H9 (cell line): ENCODE results near the gene CD207. TPM values are rescaled to one million over a fixed set of nuclear protein-coding genes. Genes with fewer than 3 reads are reported as not detected.

Source experiments
- DNase-seq: peaks from one replicate; pipeline ENCODE4 v3.0.0-alpha.2; 2017
- H2AFZ ChIP-seq: one replicate; pipeline ENCODE4 v1.6.1; 2013; ENCODE audit warnings: mild to moderate bottlenecking, low read length, control low read depth, moderate library complexity
- H2AK5ac ChIP-seq: 2 replicates; pipeline ENCODE4 v1.6.1; 2013; ENCODE audit warnings: low read length, control low read depth, mixed read lengths; ENCODE audit not compliant: insufficient read length
- H2BK120ac ChIP-seq: one replicate; pipeline ENCODE4 v1.6.1; 2013; ENCODE audit warnings: low read depth, mild to moderate bottlenecking, low read length, control low read depth, inconsistent platforms; ENCODE audit not compliant: poor library complexity, severe bottlenecking
- H2BK12ac ChIP-seq: 2 replicates; pipeline ENCODE4 v1.6.1; 2013; ENCODE audit warnings: low read length, control low read depth, mixed read lengths, low read depth; ENCODE audit not compliant: insufficient read length
- H2BK15ac ChIP-seq: 2 replicates; pipeline ENCODE4 v1.6.1; 2013; ENCODE audit warnings: low read depth, low read length, control low read depth
- H2BK20ac ChIP-seq: one replicate; pipeline ENCODE4 v1.6.1; 2013; ENCODE audit warnings: low read depth, mild to moderate bottlenecking, low read length, control low read depth, inconsistent platforms; ENCODE audit not compliant: poor library complexity, severe bottlenecking
- H2BK5ac ChIP-seq: 2 replicates; pipeline ENCODE4 v1.6.1; 2013; ENCODE audit warnings: low read length, control low read depth, mixed read lengths; ENCODE audit not compliant: insufficient read length
- H3K14ac ChIP-seq: 2 replicates; pipeline ENCODE4 v1.6.1; 2013; ENCODE audit warnings: low read length, control low read depth; ENCODE audit not compliant: insufficient read depth
- H3K18ac ChIP-seq: 2 replicates; pipeline ENCODE4 v1.6.1; 2013; ENCODE audit warnings: low read depth, mild to moderate bottlenecking, mixed read lengths, low read length, control low read depth; ENCODE audit not compliant: insufficient read length
- H3K23ac ChIP-seq: 2 replicates; pipeline ENCODE4 v1.6.1; 2013; ENCODE audit warnings: low read length, control low read depth, mixed read lengths, low read depth; ENCODE audit not compliant: insufficient read length
- H3K23me2 ChIP-seq: 2 replicates; pipeline ENCODE4 v1.6.1; 2013; ENCODE audit warnings: low read depth, mild to moderate bottlenecking, mixed read lengths, low read length, control low read depth; ENCODE audit not compliant: insufficient read length, poor library complexity, severe bottlenecking
- H3K27ac ChIP-seq: 2 replicates; pipeline ENCODE4 v1.5.1; 2013; ENCODE audit warnings: low read length, control low read depth, mixed read lengths, low read depth; ENCODE audit not compliant: insufficient read length
- H3K27me3 ChIP-seq: 2 replicates; pipeline ENCODE4 v1.6.1; 2013; ENCODE audit warnings: low read length, control low read depth, inconsistent platforms; ENCODE audit not compliant: insufficient read depth
- H3K4ac ChIP-seq: 2 replicates; pipeline ENCODE4 v1.6.1; 2013; ENCODE audit warnings: low read depth, mild to moderate bottlenecking, control low read depth, inconsistent platforms, low read length, moderate library complexity
- H3K4me1 ChIP-seq: 2 replicates; pipeline ENCODE4 v1.6.1; 2013; ENCODE audit warnings: low read length, control low read depth, inconsistent platforms; ENCODE audit not compliant: insufficient read depth
- H3K4me2 ChIP-seq: 2 replicates; pipeline ENCODE4 v1.6.1; 2013; ENCODE audit warnings: low read length, control low read depth, mixed read lengths; ENCODE audit not compliant: insufficient read length, insufficient read depth
- H3K56ac ChIP-seq: 2 replicates; pipeline ENCODE4 v1.6.1; 2013; ENCODE audit warnings: low read depth, mild to moderate bottlenecking, mixed read lengths, low read length, control low read depth; ENCODE audit not compliant: insufficient read length
- H3K79me1 ChIP-seq: 2 replicates; pipeline ENCODE4 v1.6.1; 2013; ENCODE audit warnings: low read depth, mild to moderate bottlenecking, moderate library complexity, low read length, control low read depth, inconsistent platforms; ENCODE audit not compliant: insufficient read depth, poor library complexity, severe bottlenecking
- H3K79me2 ChIP-seq: 2 replicates; pipeline ENCODE4 v1.6.1; 2013; ENCODE audit warnings: low read length, control low read depth, inconsistent platforms; ENCODE audit not compliant: insufficient read depth
- H3K9ac ChIP-seq: 2 replicates; pipeline ENCODE4 v1.6.1; 2013; ENCODE audit warnings: low read length, control low read depth, mixed read lengths; ENCODE audit not compliant: insufficient read length; ENCODE audit errors: extremely low read depth
- H3K9me3 ChIP-seq: one replicate; pipeline ENCODE4 v1.6.1; 2013; ENCODE audit warnings: low read depth, low read length, inconsistent platforms; ENCODE audit not compliant: control insufficient read depth
- H3T11ph ChIP-seq: one replicate; pipeline ENCODE4 v1.6.1; 2013; ENCODE audit warnings: mild to moderate bottlenecking, low read length, control low read depth, inconsistent platforms
- H4K20me1 ChIP-seq: one replicate; pipeline ENCODE4 v1.6.1; 2013; ENCODE audit not compliant: control insufficient read depth, insufficient read length, insufficient read depth
- H4K5ac ChIP-seq: 2 replicates; pipeline ENCODE4 v1.6.1; 2013; ENCODE audit warnings: low read depth, mild to moderate bottlenecking, mixed read lengths, low read length, control low read depth; ENCODE audit not compliant: insufficient read length
- H4K8ac ChIP-seq: replicated peaks from 2 replicates; pipeline ENCODE4 v1.6.1; 2013; ENCODE audit warnings: low read length, control low read depth, mixed read lengths, low read depth; ENCODE audit not compliant: insufficient read length
- H4K91ac ChIP-seq: 2 replicates; pipeline ENCODE4 v1.6.1; 2013; ENCODE audit warnings: low read depth, mild to moderate bottlenecking, moderate library complexity, mixed read lengths, low read length, control low read depth; ENCODE audit not compliant: insufficient read length
- H3K27ac Mint-ChIP-seq, 3 experiments: 2 replicates in 2 of 3; 3 replicates in 1 of 3; pipeline ENCODE4 v1.8.0; 2020 to 2021; ENCODE audit warnings: mixed read lengths in 3 of 3, mild to moderate bottlenecking in 1 of 3, moderate library complexity in 1 of 3
- H3K27me3 Mint-ChIP-seq: 2 replicates; pipeline ENCODE4 v1.8.0; 2021; ENCODE audit warnings: low read depth, mild to moderate bottlenecking, moderate library complexity, mixed read lengths
- H3K36me3 Mint-ChIP-seq, 3 experiments: 2 replicates in 2 of 3; 3 replicates in 1 of 3; pipeline ENCODE4 v1.8.0; 2020 to 2021; ENCODE audit warnings: low read depth in 3 of 3, mixed read lengths in 3 of 3; ENCODE audit not compliant: insufficient read depth in 1 of 3
- H3K4me1 Mint-ChIP-seq, 2 experiments: 2 replicates each; pipeline ENCODE4 v1.8.0; 2020; ENCODE audit warnings: mixed read lengths in 2 of 2
- H3K4me3 Mint-ChIP-seq, 2 experiments: 2 replicates in 1 of 2; 3 replicates in 1 of 2; pipeline ENCODE4 v1.8.0; 2020 to 2021; ENCODE audit warnings: mild to moderate bottlenecking in 2 of 2, mixed read lengths in 2 of 2, moderate library complexity in 1 of 2
- H3K9me3 Mint-ChIP-seq, 2 experiments: 2 replicates in 1 of 2; 3 replicates in 1 of 2; pipeline ENCODE4 v1.8.0; 2020; ENCODE audit warnings: mild to moderate bottlenecking in 2 of 2, mixed read lengths in 2 of 2, moderate library complexity in 1 of 2
- WGBS: extraction: QIAGEN DNeasy Blood & Tissue Kit; methylation state at CpG from one replicate; pipeline ENCODE4 v1.1.7; 2013; ENCODE audit warnings: missing lambda C conversion rate, low lambda C conversion rate, mixed read lengths; ENCODE audit not compliant: insufficient read length; ENCODE audit errors: extremely low coverage; 5-methylcytosine and 5-hydroxymethylcytosine counted together
- total RNA-seq: library from RNA; stranded (reverse); gene quantifications from 2 replicates; pipeline ENCODE4 v1.2.1, GENCODE V29; 2021
- TF ChIP-seq, protein P1 (sequence below): fragments of 200-600 bp; sonication (generic); conservative IDR thresholded peaks from 3 replicates; pipeline ENCODE4 v1.8.0; 2021; ENCODE audit warnings: antibody characterized with exemption, mild to moderate bottlenecking

The CD207 gene
- total RNA-seq, 1 experiment from 2014 or later: not detected

GRCh38 chr2:70870790-70871189 lies 35.2 kb upstream of the CD207 start:
- TF ChIP-seq, protein P1, sequence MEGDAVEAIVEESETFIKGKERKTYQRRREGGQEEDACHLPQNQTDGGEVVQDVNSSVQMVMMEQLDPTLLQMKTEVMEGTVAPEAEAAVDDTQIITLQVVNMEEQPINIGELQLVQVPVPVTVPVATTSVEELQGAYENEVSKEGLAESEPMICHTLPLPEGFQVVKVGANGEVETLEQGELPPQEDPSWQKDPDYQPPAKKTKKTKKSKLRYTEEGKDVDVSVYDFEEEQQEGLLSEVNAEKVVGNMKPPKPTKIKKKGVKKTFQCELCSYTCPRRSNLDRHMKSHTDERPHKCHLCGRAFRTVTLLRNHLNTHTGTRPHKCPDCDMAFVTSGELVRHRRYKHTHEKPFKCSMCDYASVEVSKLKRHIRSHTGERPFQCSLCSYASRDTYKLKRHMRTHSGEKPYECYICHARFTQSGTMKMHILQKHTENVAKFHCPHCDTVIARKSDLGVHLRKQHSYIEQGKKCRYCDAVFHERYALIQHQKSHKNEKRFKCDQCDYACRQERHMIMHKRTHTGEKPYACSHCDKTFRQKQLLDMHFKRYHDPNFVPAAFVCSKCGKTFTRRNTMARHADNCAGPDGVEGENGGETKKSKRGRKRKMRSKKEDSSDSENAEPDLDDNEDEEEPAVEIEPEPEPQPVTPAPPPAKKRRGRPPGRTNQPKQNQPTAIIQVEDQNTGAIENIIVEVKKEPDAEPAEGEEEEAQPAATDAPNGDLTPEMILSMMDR: no peak
- Histone ChIP-seq H3K27me3 (peaks cover 4% of the 10 kb centered on the region; the same call in 1 of the 2 replicates), H4K20me1 (no peaks in the 10 kb centered on the region)

More at GRCh38 chr2:70870790-70871189, 35.2 kb upstream of the CD207 start:
- H3K18ac ChIP-seq: no peak overlapping the region
- no peak overlapping the region for H3K4me2 ChIP-seq
- Mint-ChIP-seq H3K27me3 (peaks cover 80% of the 10 kb centered on the region), H3K4me3 (no peak overlapping the region), H3K4me1 (0 out of 4 replicates have a peak, but pooled peaks cover 0 to 4% of the 10 kb centered on the region in 2 experiments), H3K36me3 (no peaks in the 10 kb centered on the region), H3K9me3 (no peaks in the 10 kb centered on the region), H3K27ac (no peak overlapping the region)
- H2AFZ ChIP-seq: no peak overlapping the region
- no peak for DNase-seq
- no peak overlapping the region for H2BK120ac ChIP-seq
- H3K23me2 ChIP-seq: no peaks in the 10 kb centered on the region
- no peak overlapping the region for H2BK20ac ChIP-seq
- H3K14ac ChIP-seq: no peak overlapping the region
- H3K79me2 ChIP-seq: no peaks in the 10 kb centered on the region
- H3T11ph ChIP-seq: no peak overlapping the region
- no peak overlapping the region for H4K91ac ChIP-seq
- no peak overlapping the region for H2BK15ac ChIP-seq
- no peaks in the 10 kb centered on the region for H3K9me3 ChIP-seq
- no peak overlapping the region for H2BK5ac ChIP-seq
- no peak overlapping the region for H3K4ac ChIP-seq
- no peak overlapping the region for H3K9ac ChIP-seq
- no peak overlapping the region for H2AK5ac ChIP-seq
- no peak overlapping the region for H4K8ac ChIP-seq
- no peaks in the 10 kb centered on the region for H3K79me1 ChIP-seq
- no CpG with 5 or more reads among the region's 5 CpGs for WGBS
- H3K56ac ChIP-seq: no peak overlapping the region
- H3K27ac ChIP-seq: no peak overlapping the region
- no peak overlapping the region for H4K5ac ChIP-seq
- no peak overlapping the region for H2BK12ac ChIP-seq
- no peaks in the 10 kb centered on the region for H3K4me1 ChIP-seq
- H3K23ac ChIP-seq: no peak overlapping the region
